ENCODE data around the gene TMEM72. TPM values are rescaled to one million over a fixed set of nuclear protein-coding genes. Genes with fewer than 3 reads are reported as not detected.

Gene TMEM72
- total RNA-seq, 3 donors from 2014 or later: not detected

GRCh38 chr10:44922796-44923545 lies 11.8 kb downstream of the TMEM72 start:
- no peaks in the 10 kb centered on the region for H3K27me3 ChIP-seq
- H3K4me3 ChIP-seq: no peak overlapping the region
- H3K4me1 ChIP-seq: no peaks in the 10 kb centered on the region
- no peaks in the 10 kb centered on the region for H3K9me3 ChIP-seq
- TF ChIP-seq POLR2AphosphoS5 (IDR thresholded peaks at IDR 0.05): no peak
- H3K36me3 ChIP-seq: no peaks in the 10 kb centered on the region
- no peak overlapping the region for H3K27ac ChIP-seq
- no peak for DNase-seq (ENCODE audit: low spot score in 2 of 2)
- intact Hi-C loops (cut with DNase I; ENCODE audit: low total_unique reads): no loop called here

DNA sequence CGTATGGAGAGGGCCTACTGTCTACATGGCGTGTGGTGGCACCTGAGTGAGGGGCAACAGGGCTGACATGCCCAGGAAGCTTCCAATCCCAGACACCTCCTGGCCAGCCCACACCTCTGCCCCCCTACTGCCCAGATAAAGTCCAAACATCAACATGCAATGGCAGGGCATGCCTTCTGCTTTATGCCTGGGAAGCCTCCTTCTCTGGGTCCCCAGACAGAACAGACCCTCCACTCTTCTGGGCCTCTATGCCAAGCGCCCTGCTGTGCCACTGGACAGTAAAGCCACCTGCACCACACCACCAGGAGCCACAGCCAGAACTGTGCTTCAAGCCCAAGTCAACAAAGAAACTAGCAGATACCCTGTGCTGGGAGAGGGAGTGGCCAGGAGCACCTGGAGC lies 12.5 kb downstream of the TMEM72 start:
- TF ChIP-seq POLR2A (IDR thresholded peaks at IDR 0.05) (no peak), POLR2AphosphoS5 (IDR thresholded peaks at IDR 0.05) (no peak)
- TF ChIP-seq, protein P1, sequence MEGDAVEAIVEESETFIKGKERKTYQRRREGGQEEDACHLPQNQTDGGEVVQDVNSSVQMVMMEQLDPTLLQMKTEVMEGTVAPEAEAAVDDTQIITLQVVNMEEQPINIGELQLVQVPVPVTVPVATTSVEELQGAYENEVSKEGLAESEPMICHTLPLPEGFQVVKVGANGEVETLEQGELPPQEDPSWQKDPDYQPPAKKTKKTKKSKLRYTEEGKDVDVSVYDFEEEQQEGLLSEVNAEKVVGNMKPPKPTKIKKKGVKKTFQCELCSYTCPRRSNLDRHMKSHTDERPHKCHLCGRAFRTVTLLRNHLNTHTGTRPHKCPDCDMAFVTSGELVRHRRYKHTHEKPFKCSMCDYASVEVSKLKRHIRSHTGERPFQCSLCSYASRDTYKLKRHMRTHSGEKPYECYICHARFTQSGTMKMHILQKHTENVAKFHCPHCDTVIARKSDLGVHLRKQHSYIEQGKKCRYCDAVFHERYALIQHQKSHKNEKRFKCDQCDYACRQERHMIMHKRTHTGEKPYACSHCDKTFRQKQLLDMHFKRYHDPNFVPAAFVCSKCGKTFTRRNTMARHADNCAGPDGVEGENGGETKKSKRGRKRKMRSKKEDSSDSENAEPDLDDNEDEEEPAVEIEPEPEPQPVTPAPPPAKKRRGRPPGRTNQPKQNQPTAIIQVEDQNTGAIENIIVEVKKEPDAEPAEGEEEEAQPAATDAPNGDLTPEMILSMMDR (IDR thresholded peaks at IDR 0.05): no peak
- Histone ChIP-seq H3K4me3 (no peak overlapping the region), H3K36me3 (no peaks in the 10 kb centered on the region), H3K9me3 (no peaks in the 10 kb centered on the region), H3K27me3 (no peaks in the 10 kb centered on the region), H3K27ac (no peak overlapping the region), H3K4me1 (no peaks in the 10 kb centered on the region)
- intact Hi-C loops (cut with DNase I; ENCODE audit: low total_unique reads): no loop called here
- no peak for DNase-seq (ENCODE audit: low spot score in 2 of 2)

DNA sequence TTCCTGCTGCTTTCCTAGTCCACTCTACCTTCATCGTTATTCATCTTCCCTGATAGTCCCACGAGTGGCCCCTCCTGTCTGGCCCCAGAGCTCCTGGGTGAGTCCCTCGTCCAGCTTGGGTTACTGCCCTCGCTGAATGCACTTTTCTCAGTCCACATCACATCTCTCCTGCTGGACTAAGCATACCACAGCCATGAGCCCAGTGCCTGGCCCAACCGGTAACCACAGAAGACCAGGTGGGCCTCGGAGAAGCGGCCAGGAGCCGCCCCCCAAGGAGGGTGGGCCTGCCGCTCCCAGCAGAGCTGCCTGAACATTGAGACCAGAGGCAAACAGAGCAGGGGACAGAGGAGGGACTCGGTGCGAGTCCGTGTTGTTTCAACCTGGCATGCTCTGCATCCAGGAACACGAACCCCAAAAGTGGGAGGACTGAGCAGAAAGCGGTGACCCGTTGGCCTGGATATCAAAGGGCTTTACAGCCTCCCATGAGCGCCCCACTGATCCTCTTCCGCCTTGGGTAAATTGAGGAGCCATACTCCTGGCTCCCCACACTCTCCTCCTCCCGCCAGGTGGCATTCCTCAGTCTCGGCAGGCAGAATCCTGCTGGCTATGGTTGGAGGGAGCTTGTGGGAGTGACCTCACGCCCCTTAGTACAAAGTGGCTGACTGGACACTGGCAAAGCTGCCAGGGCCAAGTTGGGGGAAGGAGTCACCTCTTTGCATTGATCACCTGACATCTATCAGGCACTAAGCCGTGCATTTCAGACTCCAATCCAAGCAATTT lies 13.3 kb downstream of the TMEM72 start:
- no peak for TF ChIP-seq POLR2A (IDR thresholded peaks at IDR 0.05)
- Histone ChIP-seq H3K36me3 (no peaks in the 10 kb centered on the region), H3K27me3 (no peaks in the 10 kb centered on the region), H3K4me1 (no peaks in the 10 kb centered on the region), H3K27ac (no peak overlapping the region), H3K4me3 (no peak overlapping the region), H3K9me3 (no peaks in the 10 kb centered on the region)
- DNase-seq (ENCODE audit: low spot score in 2 of 2): no peak
- intact Hi-C loops (cut with DNase I; ENCODE audit: low total_unique reads): no loop called here

DNA sequence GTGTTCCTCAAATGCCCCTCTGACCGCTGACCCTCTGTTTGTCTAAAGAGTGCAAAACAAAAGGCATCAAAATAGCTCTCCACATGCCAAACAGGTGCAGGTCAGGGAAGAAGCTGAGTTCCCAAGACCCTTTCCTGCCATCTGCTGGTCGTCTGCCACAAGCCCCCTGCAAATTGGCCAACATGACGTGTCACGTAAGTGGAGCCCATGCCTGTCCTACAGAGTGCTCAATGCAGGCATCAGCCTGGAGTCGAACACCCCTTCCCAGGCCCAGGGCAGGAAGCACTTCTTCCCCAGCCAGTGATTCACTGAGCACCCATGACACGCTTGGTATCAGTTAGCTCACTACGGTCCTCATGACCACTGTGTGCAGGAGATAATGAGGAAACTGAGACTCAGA lies 14.1 kb downstream of the TMEM72 start:
- no peak overlapping the region for H3K4me3 ChIP-seq
- no peaks in the 10 kb centered on the region for H3K4me1 ChIP-seq
- H3K36me3 ChIP-seq: no peaks in the 10 kb centered on the region
- H3K27me3 ChIP-seq: no peaks in the 10 kb centered on the region
- TF ChIP-seq, protein P1 (IDR thresholded peaks at IDR 0.05): no peak
- TF ChIP-seq POLR2AphosphoS5 (IDR thresholded peaks at IDR 0.05) (no peak), POLR2A (IDR thresholded peaks at IDR 0.05) (no peak)
- no peak for DNase-seq (ENCODE audit: low spot score in 2 of 2)
- no peaks in the 10 kb centered on the region for H3K9me3 ChIP-seq
- intact Hi-C loops (cut with DNase I; ENCODE audit: low total_unique reads): no loop called here
- H3K27ac ChIP-seq: no peak overlapping the region

- Histone ChIP-seq H3K36me3 (no peaks in the 10 kb centered on the region), H3K27ac (no peak overlapping the region), H3K9me3 (no peaks in the 10 kb centered on the region), H3K4me3 (no peak overlapping the region), H3K27me3 (no peaks in the 10 kb centered on the region), H3K4me1 (no peaks in the 10 kb centered on the region)
- TF ChIP-seq, protein P1 (IDR thresholded peaks at IDR 0.05): no peak
- TF ChIP-seq POLR2A (IDR thresholded peaks at IDR 0.05) (no peak), POLR2AphosphoS5 (IDR thresholded peaks at IDR 0.05) (no peak)
- DNase-seq (ENCODE audit: low spot score in 2 of 2): no peak
- intact Hi-C loops (cut with DNase I; ENCODE audit: low total_unique reads): no loop called here
Observed at GRCh38 chr10:44925811-44926750, 14.9 kb downstream of the TMEM72 start.

All from breast epithelium (tissue), 4 donors.